22Rv1 (cell line): ENCODE results near the gene ZPR1.

Experiments used
- ZFX ChIP-seq: fragments of 450-650 bp; IDR thresholded peaks from 2 replicates; pipeline ENCODE4 v1.6.1; 2017; ENCODE audit warnings: antibody characterized with exemption, borderline replicate concordance
- TF ChIP-seq, protein P1 (sequence below): fragments of 450-650 bp; IDR thresholded peaks from 2 replicates; pipeline ENCODE4 v1.5.1; 2017; ENCODE audit warnings: mild to moderate bottlenecking

DNA sequence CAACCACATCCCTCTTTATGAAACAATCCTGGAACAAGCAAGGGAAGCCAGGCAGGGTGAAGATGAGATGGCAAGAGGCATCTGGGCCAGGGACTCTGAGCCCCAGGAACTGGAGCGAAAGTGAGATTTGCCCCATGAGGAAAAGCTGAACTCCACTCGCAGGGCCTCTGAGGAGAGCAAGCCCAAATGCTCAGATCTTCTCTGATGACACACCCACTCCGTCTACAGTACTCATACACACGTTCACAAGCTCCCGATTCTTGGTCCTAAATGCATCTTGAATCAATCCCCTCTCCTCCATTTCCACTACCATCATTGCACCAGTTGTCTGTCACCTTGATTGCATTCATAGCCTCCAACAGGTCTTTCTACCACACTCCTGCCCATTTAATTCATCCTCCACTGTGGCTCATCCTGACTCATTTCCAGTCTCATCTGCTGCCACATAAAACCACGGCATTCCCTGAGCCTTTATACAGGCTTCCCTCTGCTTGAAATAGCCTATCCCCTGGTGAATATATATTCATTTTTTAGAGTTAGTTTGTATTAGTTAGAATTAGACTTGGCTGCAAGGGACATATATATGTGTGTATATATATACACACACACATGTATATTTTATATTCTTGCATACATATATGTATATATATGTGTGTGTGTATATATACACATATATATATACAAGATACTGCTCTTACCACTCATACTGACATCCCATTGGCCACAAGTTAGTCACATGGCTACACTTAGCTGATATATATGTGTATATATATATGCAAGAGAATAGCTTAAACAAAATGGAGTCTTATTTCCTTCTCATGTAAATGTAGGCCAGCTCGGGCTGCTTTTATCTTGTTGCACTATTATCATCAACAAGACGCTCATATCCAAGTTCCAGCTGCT lies 5.3 kb upstream of the ZPR1 start:
- TF ChIP-seq, protein P1, sequence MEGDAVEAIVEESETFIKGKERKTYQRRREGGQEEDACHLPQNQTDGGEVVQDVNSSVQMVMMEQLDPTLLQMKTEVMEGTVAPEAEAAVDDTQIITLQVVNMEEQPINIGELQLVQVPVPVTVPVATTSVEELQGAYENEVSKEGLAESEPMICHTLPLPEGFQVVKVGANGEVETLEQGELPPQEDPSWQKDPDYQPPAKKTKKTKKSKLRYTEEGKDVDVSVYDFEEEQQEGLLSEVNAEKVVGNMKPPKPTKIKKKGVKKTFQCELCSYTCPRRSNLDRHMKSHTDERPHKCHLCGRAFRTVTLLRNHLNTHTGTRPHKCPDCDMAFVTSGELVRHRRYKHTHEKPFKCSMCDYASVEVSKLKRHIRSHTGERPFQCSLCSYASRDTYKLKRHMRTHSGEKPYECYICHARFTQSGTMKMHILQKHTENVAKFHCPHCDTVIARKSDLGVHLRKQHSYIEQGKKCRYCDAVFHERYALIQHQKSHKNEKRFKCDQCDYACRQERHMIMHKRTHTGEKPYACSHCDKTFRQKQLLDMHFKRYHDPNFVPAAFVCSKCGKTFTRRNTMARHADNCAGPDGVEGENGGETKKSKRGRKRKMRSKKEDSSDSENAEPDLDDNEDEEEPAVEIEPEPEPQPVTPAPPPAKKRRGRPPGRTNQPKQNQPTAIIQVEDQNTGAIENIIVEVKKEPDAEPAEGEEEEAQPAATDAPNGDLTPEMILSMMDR, result no peak
- TF ChIP-seq ZFX, result no peak
